AG04449 (cell line): Measurements from ENCODE around the gene BTN3A1.
A peak's percentile ranks its signal among the peaks of the same experiment; 100 is the strongest.

Source experiments
- CTCF ChIA-PET: fragments of 350-600 bp; formaldehyde crosslinking; extraction: SDS; loops from one replicate; lab custom pipeline; 2021; ENCODE audit warnings: antibody characterized with exemption; lab: Yijun Ruan, JAX
- POLR2A ChIA-PET: fragments of 400-600, 350-600 bp; formaldehyde crosslinking; extraction: SDS; loops from one replicate; lab custom pipeline; 2020; ENCODE audit warnings: antibody characterized with exemption, inconsistent platforms; lab: Yijun Ruan, JAX
- DNase-seq: peaks from one replicate; pipeline ENCODE4 v3.0.0-alpha.2; 2010; ENCODE audit warnings: low read depth, low spot score
- H3K4me3 ChIP-seq: 2 replicates; pipeline ENCODE4 v1.5.1; 2011; ENCODE audit warnings: low read depth, mild to moderate bottlenecking, control low read depth, low read length
- CTCF ChIP-seq: IDR thresholded peaks from one replicate; pipeline ENCODE4 v1.5.1; 2011; ENCODE audit warnings: mild to moderate bottlenecking, moderate library complexity, low read length, control low read depth, inconsistent platforms; ENCODE audit not compliant: insufficient read depth; ENCODE audit errors: missing control alignments

Gene BTN3A1

DNA sequence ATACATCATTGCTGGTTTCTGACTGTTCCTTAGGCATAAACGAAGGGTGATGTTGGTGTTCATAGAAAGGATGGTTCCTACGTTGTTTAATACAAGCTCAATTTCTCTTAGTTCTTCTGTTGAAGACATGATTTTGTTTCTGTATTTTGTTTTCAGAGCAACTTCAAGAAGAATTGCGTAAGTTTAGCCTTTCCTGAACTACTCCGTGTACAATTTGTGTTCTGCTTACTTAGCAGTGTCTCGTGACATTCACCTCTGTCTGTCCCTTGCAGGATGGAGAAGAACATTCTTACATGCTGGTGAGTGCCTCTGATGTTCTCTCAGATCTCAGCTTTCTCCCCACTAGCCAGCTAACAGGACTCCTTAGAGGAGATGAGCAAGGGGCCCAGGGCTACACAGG is 11.5 kb upstream of the BTN3A1 start:
- no peak for DNase-seq
- ChIA-PET POLR2A (no interaction called here), CTCF (no interaction called here)
- no peak for TF ChIP-seq CTCF
- no peak overlapping the region for H3K4me3 ChIP-seq

DNA sequence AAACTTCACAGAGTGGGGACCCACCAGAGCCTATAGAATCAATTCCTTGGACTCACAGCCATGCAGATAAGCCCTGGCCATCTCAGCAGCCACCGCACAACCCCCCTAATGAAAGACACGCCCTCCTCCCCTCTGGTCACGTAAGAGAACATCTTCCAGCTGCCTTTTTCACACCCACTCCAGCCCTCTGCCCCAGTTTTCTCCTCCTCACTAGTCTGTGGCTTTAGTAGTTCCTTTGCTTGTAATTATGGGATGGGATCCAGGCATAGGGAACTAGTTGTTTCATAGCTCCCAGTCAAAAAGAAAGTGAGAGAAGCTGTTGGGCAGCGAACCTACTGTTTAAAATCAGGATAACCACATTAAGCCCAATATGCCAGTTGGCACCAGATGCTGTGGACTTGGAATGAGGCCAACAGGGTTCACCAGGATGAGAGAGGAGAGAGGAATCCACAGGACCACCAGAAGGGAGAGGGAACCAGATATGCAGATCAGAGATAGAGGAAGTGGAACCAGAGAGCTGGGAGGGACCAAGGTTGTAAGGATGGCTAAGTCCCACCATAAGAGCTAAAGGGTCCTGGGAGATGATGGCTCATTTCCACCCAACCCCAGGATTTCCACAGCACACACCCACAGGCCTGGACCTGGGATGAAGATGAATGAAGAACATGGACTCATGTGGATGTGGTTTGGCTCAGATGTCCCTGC is 9.0 kb upstream of the BTN3A1 start:
- POLR2A ChIA-PET = no interaction called here
- no peak overlapping the region for H3K4me3 ChIP-seq
- CTCF ChIA-PET = interaction anchor here (1.0 to 1.6 kb wide), 2 partner anchors 9 to 13 kb away, joined by 3 to 4 read pairs; no protein-coding TSS in a partner anchor
- TF ChIP-seq CTCF = no peak
- DNase-seq = no peak

DNA sequence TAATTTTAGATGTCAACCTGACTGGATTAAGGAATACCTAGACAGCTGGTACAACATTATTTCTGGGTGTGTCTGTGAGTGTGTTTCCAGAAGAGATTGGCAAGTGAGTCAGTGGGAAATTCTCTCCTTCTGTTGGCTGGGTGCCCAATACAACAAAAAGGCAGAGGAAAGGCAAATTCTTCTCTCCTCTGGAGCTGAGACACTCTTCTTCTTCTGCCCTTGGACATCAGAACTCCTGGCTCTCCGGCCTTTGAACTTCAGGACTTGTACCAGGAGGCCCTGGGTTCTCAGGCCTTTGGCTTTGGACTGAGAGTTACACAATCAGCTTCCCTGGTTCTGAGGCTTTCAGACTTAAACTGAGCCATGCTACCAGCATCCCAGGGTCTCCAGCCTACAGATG is 7.8 kb upstream of the BTN3A1 start:
- no peak overlapping the region for H3K4me3 ChIP-seq
- peak; percentile 28 for DNase-seq
- no peak for TF ChIP-seq CTCF
- ChIA-PET CTCF (interaction anchor here (1.0 to 1.6 kb wide), 3 partner anchors 9 to 14 kb away, joined by 3 to 4 read pairs (median 3); no protein-coding TSS in a partner anchor), POLR2A (interaction anchor here (0.6 kb wide), 1 partner anchor 90 kb away, joined by 3 read pairs; no protein-coding TSS in a partner anchor)

- ChIA-PET POLR2A (no interaction called here), CTCF (interaction anchor here (1.2 kb wide), 1 partner anchor 10 kb away, joined by 3 read pairs; no protein-coding TSS in a partner anchor)
- H3K4me3 ChIP-seq = no peak overlapping the region
- TF ChIP-seq CTCF = no peak
- no peak for DNase-seq
These were observed 3.5 kb upstream of the BTN3A1 start for GRCh38 chr6:26398555-26398954.

GRCh38 chr6:26400626-26401025 is 1.4 kb upstream of the BTN3A1 start:
- no peak for DNase-seq
- ChIA-PET POLR2A (no interaction called here), CTCF (no interaction called here)
- no peak for TF ChIP-seq CTCF
- no peak overlapping the region for H3K4me3 ChIP-seq

DNA sequence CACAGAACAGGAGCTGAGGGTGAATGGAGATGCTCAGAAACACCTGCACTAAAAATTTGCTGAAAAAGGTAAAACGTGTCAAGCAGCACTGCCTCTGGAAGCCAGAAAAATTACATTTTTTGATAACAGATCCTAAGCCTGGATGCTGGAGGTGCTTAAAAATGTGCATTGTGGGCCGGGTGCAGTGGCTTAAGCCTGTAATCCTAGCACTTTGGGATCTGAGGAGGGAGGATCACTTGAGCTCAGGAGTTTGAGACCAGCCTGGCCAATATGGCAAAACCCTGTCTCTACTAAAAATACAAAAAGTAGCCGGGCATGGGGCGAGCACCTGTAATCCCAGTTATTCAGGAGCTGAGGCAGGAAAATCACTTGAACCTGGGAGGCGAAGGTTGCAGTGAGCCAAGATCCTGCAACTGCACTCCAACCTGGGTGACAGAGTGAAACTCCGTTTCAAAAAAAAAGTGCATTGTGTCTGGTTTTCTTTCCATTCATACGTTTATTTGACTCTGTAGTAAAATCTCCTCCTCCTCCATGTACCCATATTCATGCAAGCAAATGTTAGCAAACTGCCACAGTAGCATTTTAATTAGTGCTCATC is 587 bp upstream of the BTN3A1 start:
- ChIA-PET CTCF (no interaction called here), POLR2A (no interaction called here)
- no peak for TF ChIP-seq CTCF
- no peak for DNase-seq
- H3K4me3 ChIP-seq = peak overlapping the region; percentile 35
